Esophagus muscularis mucosa (tissue), 4 donors: ENCODE results near the gene CBFB. TPM values are rescaled to one million over a fixed set of nuclear protein-coding genes. Genes with fewer than 3 reads are reported as not detected.

Experiments used
- DNase-seq: peaks from one replicate; pipeline ENCODE4 v3.0.0-alpha.2; 2017; ENCODE audit errors: extremely low spot score
- H3K27ac ChIP-seq, 4 donors: fragments of 200-600 bp; sonication (generic); replicated peaks in 1 of 4; 1 replicate in 3 of 4; 2 replicates in 1 of 4; pipeline ENCODE4 v1.5.1; 2016 to 2019; ENCODE audit warnings: mild to moderate bottlenecking in 1 of 4
- H3K27me3 ChIP-seq, 4 donors: fragments of 200-600 bp; sonication (generic); one replicate each; pipeline versions ENCODE4 v1.5.1 to v1.6.0; 2016 to 2019
- H3K36me3 ChIP-seq, 4 donors: fragments of 200-600 bp; sonication (generic); one replicate each; pipeline ENCODE4 v1.5.1; 2016 to 2019
- H3K4me1 ChIP-seq, 4 donors: fragments of 200-600 bp; sonication (generic); one replicate each; pipeline ENCODE4 v1.5.1; 2016 to 2019
- H3K4me3 ChIP-seq, 4 donors: fragments of 200-600 bp; sonication (generic); 1 replicate in 2 of 4; 2 replicates in 2 of 4; pipeline ENCODE4 v1.5.1; 2016 to 2019; ENCODE audit warnings: mild to moderate bottlenecking in 4 of 4, moderate library complexity in 1 of 4
- H3K9me3 ChIP-seq, 4 donors: fragments of 200-600 bp; sonication (generic); 1 replicate in 3 of 4; 2 replicates in 1 of 4; pipeline ENCODE4 v1.5.1; 2016 to 2019
- CTCF ChIP-seq, 3 experiments: fragments of 200-600 bp in 2 of 3; fragments of 450-650 bp in 1 of 3; sonication (generic) in 2 of 3; IDR thresholded peaks; one replicate each; pipeline ENCODE4 v1.5.1; 2017 to 2019; ENCODE audit warnings: antibody characterized with exemption in 3 of 3, mild to moderate bottlenecking in 2 of 3, moderate library complexity in 1 of 3
- EP300 ChIP-seq: sonication (generic); formaldehyde crosslinking; IDR thresholded peaks from one replicate; pipeline ENCODE4 v1.6.1; 2017; ENCODE audit warnings: antibody characterized with exemption
- POLR2A ChIP-seq: fragments of 450-650 bp; IDR thresholded peaks from one replicate; pipeline ENCODE4 v1.6.1; 2017; ENCODE audit warnings: antibody characterized with exemption, moderate library complexity, mild to moderate bottlenecking, low read depth
- POLR2AphosphoS5 ChIP-seq, 2 donors: sonication (generic); formaldehyde crosslinking; IDR thresholded peaks; one replicate each; pipeline ENCODE4 v1.6.1; 2017; ENCODE audit warnings: antibody characterized with exemption in 2 of 2
- WGBS: methylation state at CpG from one replicate; pipeline ENCODE4 v1.1.5; 2018; 5-methylcytosine and 5-hydroxymethylcytosine counted together
- intact Hi-C: fragments of 100-400 bp; cut with DNase I; formaldehyde crosslinking; loops from one replicate; pipeline ENCODE4 v1.15.1; 2023
- total RNA-seq, 4 donors: library from RNA; depleted of rRNA; stranded (reverse); fragments of >200 nt; gene quantifications; one replicate each; pipeline versions ENCODE4 v1.1.0 to v1.2.1, GENCODE V29; 2016

CBFB gene
- total RNA-seq, 4 donors from 2014 or later = 20.6 to 39.8 (median 30.6) TPM

DNA sequence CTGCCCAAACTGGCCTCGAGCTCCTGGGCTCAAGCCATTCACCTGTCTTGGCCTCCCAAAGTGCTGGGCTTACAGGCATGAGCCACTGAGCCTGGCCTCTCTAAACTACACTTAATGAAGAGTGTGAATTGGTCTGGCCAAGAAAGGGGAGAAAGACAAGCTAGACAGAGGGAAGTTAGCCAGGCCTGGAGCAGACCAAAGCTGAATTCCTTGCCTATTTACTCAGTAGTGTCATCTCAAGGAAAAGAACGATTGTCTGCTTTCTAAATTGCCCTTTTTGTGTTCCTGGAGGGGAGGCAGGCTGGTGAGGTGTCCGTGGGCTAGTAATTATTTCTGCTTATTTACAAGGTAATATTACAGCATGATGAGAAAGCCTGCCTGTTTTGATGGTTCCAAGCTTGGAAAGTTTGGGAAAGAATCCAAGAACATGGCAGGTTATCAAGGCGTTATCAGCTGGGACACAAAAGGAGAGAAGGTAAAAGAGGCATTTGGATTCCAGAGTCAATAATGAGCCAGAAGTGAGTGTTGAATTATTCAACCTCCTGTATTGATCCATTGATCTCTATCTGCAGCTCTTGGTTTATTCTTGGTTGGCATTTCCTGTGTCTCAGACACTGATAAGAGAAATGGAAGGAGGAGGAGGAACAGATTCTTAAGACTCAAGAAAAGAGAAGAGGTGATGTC, 6.3 kb upstream of the CBFB start:
- H3K27ac ChIP-seq = no peak overlapping the region
- WGBS = 64% methylated on average over 4 of the region's 4 CpGs
- H3K4me1 ChIP-seq = peaks cover 0 to 3% (median 0%) of the 10 kb centered on the region in 4 donors
- intact Hi-C loops = no loop called here
- no peaks in the 10 kb centered on the region for H3K27me3 ChIP-seq
- no peaks in the 10 kb centered on the region for H3K9me3 ChIP-seq
- no peak overlapping the region for H3K4me3 ChIP-seq
- TF ChIP-seq POLR2AphosphoS5 (IDR thresholded peaks at IDR 0.05) = no peak
- no peak for TF ChIP-seq POLR2A
- no peak for TF ChIP-seq EP300
- no peak for TF ChIP-seq CTCF (IDR thresholded peaks at IDR 0.05)
- H3K36me3 ChIP-seq = no peaks in the 10 kb centered on the region
- DNase-seq = no peak

DNA sequence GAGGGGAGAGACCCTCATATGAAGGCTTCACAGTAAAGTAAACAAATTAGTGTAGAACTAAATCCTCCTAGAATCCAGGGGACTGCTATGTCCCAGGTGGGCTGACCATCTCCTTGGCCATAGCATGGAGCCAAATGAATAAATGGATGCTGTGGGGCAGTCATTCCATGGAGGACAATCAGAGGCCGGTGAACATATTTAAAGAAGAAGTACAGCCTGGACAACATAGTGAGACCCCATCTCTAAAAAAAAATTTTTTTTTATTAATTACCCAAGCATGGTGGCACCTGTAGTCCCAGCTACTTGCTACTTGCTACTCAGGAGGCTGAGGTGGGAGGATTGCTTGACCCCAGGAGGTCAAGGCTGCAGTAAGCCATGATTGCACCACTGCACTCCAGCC, 5.3 kb upstream of the CBFB start:
- WGBS = 89% methylated on average over 1 of the region's 1 CpG
- TF ChIP-seq POLR2AphosphoS5 (IDR thresholded peaks at IDR 0.05) = no peak
- TF ChIP-seq EP300 = no peak
- no peak for TF ChIP-seq POLR2A
- no peak for TF ChIP-seq CTCF (IDR thresholded peaks at IDR 0.05)
- Histone ChIP-seq H3K9me3 (no peaks in the 10 kb centered on the region), H3K4me1 (peaks cover 7 to 10% (median 8%) of the 10 kb centered on the region in 4 donors), H3K4me3 (no peak overlapping the region), H3K36me3 (no peaks in the 10 kb centered on the region), H3K27me3 (no peaks in the 10 kb centered on the region), H3K27ac (no peak overlapping the region)
- intact Hi-C loops = no loop called here
- no peak for DNase-seq

DNA sequence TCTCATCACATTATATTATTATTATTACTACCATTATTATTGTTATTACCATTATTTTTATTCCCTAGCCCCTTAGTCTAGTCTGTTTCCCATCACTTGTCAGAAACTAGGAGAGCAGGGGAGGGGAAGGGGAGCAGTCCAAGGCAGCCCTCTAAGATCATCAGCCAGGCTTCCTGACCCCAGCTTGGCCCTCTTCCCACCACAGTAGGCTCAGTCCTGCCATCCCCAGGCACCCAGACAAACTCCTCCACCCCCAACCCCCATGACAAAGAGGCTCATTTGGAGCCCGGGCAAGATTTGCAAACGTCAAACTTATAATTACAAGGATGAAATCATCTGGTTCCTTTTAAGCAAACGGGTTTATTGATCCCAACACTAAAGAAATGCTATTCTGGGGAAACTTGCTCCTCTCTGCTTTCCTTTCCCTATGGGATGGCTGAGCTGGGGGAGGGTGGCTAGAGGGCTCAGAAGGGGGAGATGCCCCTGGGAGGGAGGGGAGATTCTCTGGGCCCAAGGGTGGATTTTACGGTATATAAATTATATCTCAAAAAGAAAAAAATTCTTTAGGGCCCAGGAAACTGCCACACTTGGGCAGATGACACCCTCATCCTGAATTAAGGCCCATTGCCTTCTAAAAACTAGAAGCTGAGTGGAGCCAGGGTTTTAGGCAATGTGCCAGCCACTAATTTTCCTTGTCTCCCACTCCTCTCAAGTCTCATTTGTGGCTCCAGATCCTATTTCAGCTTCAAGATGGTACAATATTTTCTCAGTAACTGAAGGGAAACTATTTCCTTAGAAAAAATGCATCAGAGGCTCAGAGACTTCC, 4.4 kb upstream of the CBFB start:
- H3K27ac ChIP-seq = no peak overlapping the region
- no peak for TF ChIP-seq POLR2AphosphoS5 (IDR thresholded peaks at IDR 0.05)
- no peak for TF ChIP-seq POLR2A
- no peak for TF ChIP-seq EP300
- no peak for TF ChIP-seq CTCF (IDR thresholded peaks at IDR 0.05)
- intact Hi-C loops = loop anchor here (5.0 kb wide), 1 partner anchor 83 kb away; the partner anchor contains the start of gene PHAF1

DNA sequence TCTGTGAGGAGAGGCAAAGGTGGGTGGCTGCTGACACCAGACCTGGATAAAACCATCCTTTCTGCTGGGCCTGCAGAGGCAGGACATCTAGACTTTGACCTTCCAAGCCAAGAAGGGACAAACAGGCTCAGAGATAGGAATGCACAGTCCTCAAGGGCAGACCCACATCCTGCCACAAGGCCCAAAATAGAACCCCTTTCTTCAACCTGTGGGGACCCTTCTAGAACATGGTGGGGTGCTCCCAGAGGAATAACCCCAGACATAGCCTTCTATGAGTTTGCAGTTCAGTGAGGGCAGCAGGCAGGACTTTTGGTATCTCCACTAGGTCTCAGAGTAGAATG, 3.8 kb upstream of the CBFB start:
- no peak for DNase-seq
- intact Hi-C loops = loop anchor here (5.0 kb wide), 1 partner anchor 82 kb away; the partner anchor contains the start of gene PHAF1
- Histone ChIP-seq H3K27me3 (no peaks in the 10 kb centered on the region), H3K36me3 (no peaks in the 10 kb centered on the region), H3K4me3 (no peak overlapping the region), H3K4me1 (peaks cover 10 to 14% (median 11%) of the 10 kb centered on the region in 4 donors), H3K27ac (no peak overlapping the region), H3K9me3 (no peaks in the 10 kb centered on the region)
- TF ChIP-seq POLR2A (no peak), EP300 (no peak), CTCF (IDR thresholded peaks at IDR 0.05) (no peak), POLR2AphosphoS5 (IDR thresholded peaks at IDR 0.05) (no peak)

More for the DNA sequence above, 4.4 kb upstream of the CBFB start:
- Histone ChIP-seq H3K4me3 (no peak overlapping the region), H3K4me1 (peaks cover 7 to 10% (median 9%) of the 10 kb centered on the region in 4 donors), H3K27me3 (no peaks in the 10 kb centered on the region), H3K9me3 (no peaks in the 10 kb centered on the region), H3K36me3 (no peaks in the 10 kb centered on the region)
- 61% methylated on average over 4 of the region's 4 CpGs for WGBS
- no peak for DNase-seq
